ENCODE results near the gene CLTCL1.

- TF ChIP-seq CTCF (optimal IDR thresholded peaks at IDR 0.05 in 1 of 3, IDR thresholded peaks at IDR 0.05 in 1 of 3, conservative IDR thresholded peaks at IDR 0.05 in 1 of 3; ENCODE audit: extremely low read depth in 1 of 3, insufficient read depth in 2 of 3, low read length in 3 of 3) (no peak), EZH2 (IDR thresholded peaks at IDR 0.05; ENCODE audit: low read length) (no peak)
Measured at GRCh38 chr22:19287076-19287707, 4.3 kb downstream of the CLTCL1 start.
